ACC112 (cell line): ENCODE results near the gene PAX2.

ENCODE experiments used
- H2AFZ ChIP-seq: fragments of 200-600 bp; sonication (generic); one replicate; pipeline ENCODE4 v1.6.0; 2017; ENCODE audit warnings: antibody characterized with exemption, low read length; ENCODE audit not compliant: unreplicated experiment
- H3K27ac ChIP-seq: fragments of 200-600 bp; sonication (generic); 2 replicates; pipeline ENCODE4 v1.5.1; 2014; ENCODE audit warnings: low read depth, mild to moderate bottlenecking, antibody characterized with exemption, low read length, moderate library complexity
- H3K27me3 ChIP-seq: fragments of 200-600 bp; sonication (generic); 2 replicates; pipeline ENCODE4 v1.6.1; 2014; ENCODE audit warnings: mild to moderate bottlenecking, antibody characterized with exemption, low read length, moderate library complexity, mixed read lengths; ENCODE audit not compliant: insufficient read depth
- H3K36me3 ChIP-seq: fragments of 200-600 bp; sonication (generic); 2 replicates; pipeline ENCODE4 v1.6.1; 2016; ENCODE audit warnings: mild to moderate bottlenecking, antibody characterized with exemption, low read length, moderate library complexity, mixed read lengths; ENCODE audit not compliant: insufficient read depth
- H3K4me1 ChIP-seq: fragments of 200-600 bp; sonication (generic); one replicate; pipeline ENCODE4 v1.6.1; 2016; ENCODE audit warnings: low read length, mixed read lengths; ENCODE audit not compliant: insufficient read depth, unreplicated experiment, control insufficient read depth
- H3K4me3 ChIP-seq: fragments of 200-600 bp; sonication (generic); 2 replicates; pipeline ENCODE4 v1.5.1; 2014; ENCODE audit warnings: mild to moderate bottlenecking, low read depth, low read length
- H3K79me2 ChIP-seq: fragments of 200-600 bp; sonication (generic); one replicate; pipeline ENCODE4 v1.6.0; 2016; ENCODE audit warnings: low read length; ENCODE audit not compliant: control insufficient read depth, unreplicated experiment, insufficient read depth

The PAX2 gene

GRCh38 chr10:100734295-100735086, 10.9 kb upstream of the PAX2 start:
- H3K27me3 ChIP-seq: peaks cover 100% of the 10 kb centered on the region

GRCh38 chr10:100735087-100735336, 10.4 kb upstream of the PAX2 start:
- no peaks in the 10 kb centered on the region for H3K36me3 ChIP-seq
- no peaks in the 10 kb centered on the region for H3K79me2 ChIP-seq
- H3K27me3 ChIP-seq: peaks cover 100% of the 10 kb centered on the region
- no peak overlapping the region for H2AFZ ChIP-seq
- no peak overlapping the region for H3K27ac ChIP-seq
- no peaks in the 10 kb centered on the region for H3K4me1 ChIP-seq
- H3K4me3 ChIP-seq: no peak overlapping the region

More at GRCh38 chr10:100734295-100735086, 10.9 kb upstream of the PAX2 start:
- Histone ChIP-seq H3K36me3 (no peaks in the 10 kb centered on the region), H3K4me3 (no peak overlapping the region), H3K4me1 (peaks cover 4% of the 10 kb centered on the region), H3K27ac (no peak overlapping the region), H2AFZ (no peak overlapping the region), H3K79me2 (no peaks in the 10 kb centered on the region)

DNA sequence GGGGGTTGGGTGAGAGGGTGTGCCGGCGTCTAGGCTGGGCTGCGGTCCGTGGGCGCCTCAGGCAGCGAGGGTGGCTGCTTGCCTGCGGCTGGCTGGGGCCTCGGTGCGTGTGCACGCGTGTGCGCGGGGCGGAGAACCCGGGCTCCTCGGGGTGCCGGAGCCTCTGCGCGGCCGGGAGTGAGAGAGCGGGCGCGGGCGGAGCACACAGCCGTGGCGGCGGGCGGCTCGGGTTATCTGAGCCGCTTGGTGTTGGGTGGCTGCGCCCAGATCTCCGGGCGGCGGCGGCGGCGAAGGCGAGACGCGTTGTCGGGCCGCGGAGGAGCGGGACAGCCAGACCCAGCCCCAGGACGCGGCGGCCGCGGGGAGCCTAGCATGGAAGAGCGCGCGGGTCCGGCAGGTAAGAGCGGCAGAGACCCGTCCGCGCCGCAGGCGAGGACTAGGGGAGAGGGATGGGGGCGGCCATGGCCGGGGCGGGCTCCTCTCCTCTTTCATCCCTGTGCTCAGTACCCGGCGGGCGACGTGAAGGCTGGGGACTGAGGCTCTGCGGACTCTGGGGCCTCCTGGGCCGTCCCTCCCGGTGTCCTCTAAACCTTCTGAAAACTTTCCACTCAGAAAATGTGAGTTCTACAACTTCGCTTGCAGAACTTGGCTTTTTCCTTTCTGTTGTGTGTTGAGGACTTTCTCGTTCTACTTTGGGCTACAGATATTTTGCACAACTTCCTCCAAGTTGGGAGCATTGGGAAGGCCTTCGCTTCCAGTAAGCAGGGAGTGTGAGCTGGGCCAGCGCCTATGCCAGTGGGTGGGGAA, 9.8 kb upstream of the PAX2 start:
- Histone ChIP-seq H3K4me1 (no peaks in the 10 kb centered on the region), H3K27me3 (peaks cover 100% of the 10 kb centered on the region), H3K36me3 (no peaks in the 10 kb centered on the region), H3K27ac (no peak overlapping the region), H3K4me3 (no peak overlapping the region), H3K79me2 (no peaks in the 10 kb centered on the region), H2AFZ (no peak overlapping the region)

GRCh38 chr10:100736144-100736808, 9.1 kb upstream of the PAX2 start:
- Histone ChIP-seq H3K4me1 (no peaks in the 10 kb centered on the region), H3K4me3 (no peak overlapping the region), H2AFZ (no peak overlapping the region), H3K36me3 (no peaks in the 10 kb centered on the region), H3K79me2 (no peaks in the 10 kb centered on the region), H3K27me3 (peaks cover 100% of the 10 kb centered on the region), H3K27ac (no peak overlapping the region)

- Histone ChIP-seq H3K36me3 (no peaks in the 10 kb centered on the region), H3K27ac (no peak overlapping the region), H3K4me3 (no peak overlapping the region), H2AFZ (no peak overlapping the region), H3K4me1 (no peaks in the 10 kb centered on the region), H3K27me3 (peaks cover 100% of the 10 kb centered on the region), H3K79me2 (no peaks in the 10 kb centered on the region)
Measured at GRCh38 chr10:100736809-100737354, 8.5 kb upstream of the PAX2 start.

GRCh38 chr10:100737355-100738054, 7.9 kb upstream of the PAX2 start:
- Histone ChIP-seq H3K36me3 (no peaks in the 10 kb centered on the region), H2AFZ (no peak overlapping the region), H3K79me2 (no peaks in the 10 kb centered on the region), H3K4me3 (peak overlapping the region; percentile 51), H3K4me1 (no peaks in the 10 kb centered on the region), H3K27me3 (peaks cover 100% of the 10 kb centered on the region), H3K27ac (no peak overlapping the region)

- Histone ChIP-seq H3K27ac (no peak overlapping the region), H2AFZ (no peak overlapping the region), H3K79me2 (no peaks in the 10 kb centered on the region), H3K27me3 (peaks cover 99% of the 10 kb centered on the region), H3K4me1 (no peaks in the 10 kb centered on the region), H3K36me3 (no peaks in the 10 kb centered on the region), H3K4me3 (peak overlapping the region; percentile 51; the same call in 1 of the 2 replicates)
Measured at GRCh38 chr10:100738055-100738827, 7.1 kb upstream of the PAX2 start.

GRCh38 chr10:100739517-100740368, 5.6 kb upstream of the PAX2 start:
- Histone ChIP-seq H3K79me2 (no peaks in the 10 kb centered on the region), H3K36me3 (no peaks in the 10 kb centered on the region), H3K4me1 (no peaks in the 10 kb centered on the region), H3K27ac (no peak overlapping the region), H2AFZ (no peak overlapping the region), H3K4me3 (no peak overlapping the region), H3K27me3 (peaks cover 98% of the 10 kb centered on the region)
